ENCODE measurements around the gene SPATA46.

SPATA46 gene

GRCh38 chr1:162390396-162391185 lies 13.9 kb upstream of the SPATA46 start:
- DNase-seq = no peak

- DNase-seq = no peak
These were observed 13.3 kb upstream of the SPATA46 start for GRCh38 chr1:162389971-162390370.

GRCh38 chr1:162389021-162389818 lies 12.6 kb upstream of the SPATA46 start:
- DNase-seq = no peak

GRCh38 chr1:162388615-162389014 lies 12.0 kb upstream of the SPATA46 start:
- no peak for DNase-seq

GRCh38 chr1:162388083-162388594 lies 11.5 kb upstream of the SPATA46 start:
- DNase-seq = no peak

- no peak for DNase-seq
These were observed 10.8 kb upstream of the SPATA46 start for GRCh38 chr1:162387226-162388082.

- no peak for DNase-seq
These were observed 9.9 kb upstream of the SPATA46 start for GRCh38 chr1:162386292-162387225.

- DNase-seq = no peak
These were observed 9.0 kb upstream of the SPATA46 start for GRCh38 chr1:162385702-162386101.

- DNase-seq = no peak
These were observed 8.6 kb upstream of the SPATA46 start for GRCh38 chr1:162385280-162385623.

GRCh38 chr1:162384601-162385279 lies 8.1 kb upstream of the SPATA46 start:
- DNase-seq = no peak

GRCh38 chr1:162384116-162384515 lies 7.5 kb upstream of the SPATA46 start:
- DNase-seq = no peak

- DNase-seq = no peak
These were observed 6.9 kb upstream of the SPATA46 start for GRCh38 chr1:162383516-162383915.

GRCh38 chr1:162383091-162383490 lies 6.4 kb upstream of the SPATA46 start:
- no peak for DNase-seq

- DNase-seq = no peak
These were observed 5.5 kb upstream of the SPATA46 start for GRCh38 chr1:162381941-162382750.

GRCh38 chr1:162381383-162381782 lies 4.7 kb upstream of the SPATA46 start, which contains the start of gene C1orf226:
TSS of gene C1orf226 (plus strand) at chr1:162381728. CDS start at chr1:162381902, 174 bp downstream.
- DNase-seq = no peak

GRCh38 chr1:162380061-162380846 lies 3.6 kb upstream of the SPATA46 start:
- DNase-seq = no peak

- DNase-seq = no peak
These were observed 1.2 kb downstream of the SPATA46 start for GRCh38 chr1:162375463-162375862.

GRCh38 chr1:162374406-162374805 lies 2.2 kb downstream of the SPATA46 start:
- DNase-seq = no peak

GRCh38 chr1:162373541-162374260 lies 3.0 kb downstream of the SPATA46 start:
- DNase-seq = no peak
